ENCODE measurements around the gene MDM2. TPM values are rescaled to one million over a fixed set of nuclear protein-coding genes. Genes with fewer than 3 reads are reported as not detected.

Gene MDM2
- total RNA-seq, 1 experiment from 2014 or later = 159 TPM

DNA sequence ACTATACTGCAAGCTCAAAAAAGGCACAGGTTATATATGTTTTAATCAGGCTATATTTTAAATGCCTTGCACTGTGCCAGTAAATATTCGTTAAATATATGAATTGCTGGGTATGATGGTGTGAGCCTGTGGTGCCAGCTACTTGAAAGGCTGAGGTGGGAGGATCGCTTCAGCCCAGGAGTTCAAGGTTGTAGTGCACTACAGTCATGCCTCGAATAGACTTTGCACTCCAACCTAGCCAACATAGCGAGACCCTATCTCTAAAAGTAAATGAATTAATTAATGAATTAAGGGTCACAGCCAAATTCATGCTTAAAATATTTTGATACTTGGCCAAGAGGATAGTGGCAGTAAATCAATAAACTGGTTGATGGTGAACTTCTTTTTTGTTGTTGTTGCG lies 22.2 kb upstream of the MDM2 start:
- H2BK15ac ChIP-seq (ENCODE audit: low read depth, low read length) = no peak overlapping the region
- H2BK12ac ChIP-seq (ENCODE audit: insufficient read length, low read depth, low read length) = no peak overlapping the region
- H3K9me3 ChIP-seq (ENCODE audit: control insufficient read depth, low read depth, low read length) = no peaks in the 10 kb centered on the region
- peaks cover 4 to 9% of the 10 kb centered on the region in 2 experiments; a peak in 3 of 4 replicates for H3K4me1 Mint-ChIP-seq
- H3K4me2 ChIP-seq (ENCODE audit: insufficient read depth, insufficient read length, low read length) = no peak overlapping the region
- H4K5ac ChIP-seq (ENCODE audit: insufficient read length, low read depth, low read length) = no peak overlapping the region
- H3K4ac ChIP-seq (ENCODE audit: low read depth, low read length) = no peak overlapping the region
- no peaks in the 10 kb centered on the region for H3K4me1 ChIP-seq (ENCODE audit: insufficient read depth, low read length)
- no peak for DNase-seq
- no CpG with 5 or more reads among the region's 5 CpGs for WGBS (ENCODE audit: extremely low coverage, insufficient read length, low lambda C conversion rate)
- H4K8ac ChIP-seq (replicated peaks; ENCODE audit: insufficient read length, low read depth, low read length) = no peak overlapping the region
- no peaks in the 10 kb centered on the region for H4K20me1 ChIP-seq (ENCODE audit: control insufficient read depth, insufficient read depth, insufficient read length)
- no peak overlapping the region for H3K4me3 Mint-ChIP-seq
- H3K27ac ChIP-seq (ENCODE audit: insufficient read length, low read depth, low read length) = no peak overlapping the region
- no peak overlapping the region for H2BK20ac ChIP-seq (ENCODE audit: low read depth, low read length, poor library complexity, severe bottlenecking)
- H3K18ac ChIP-seq (ENCODE audit: insufficient read length, low read depth, low read length) = no peak overlapping the region
- no peaks in the 10 kb centered on the region; the same call in 1 of the 2 replicates for H3K27me3 Mint-ChIP-seq (ENCODE audit: low read depth)
- no peak overlapping the region for H2BK120ac ChIP-seq (ENCODE audit: low read depth, low read length, poor library complexity, severe bottlenecking)
- no peaks in the 10 kb centered on the region for H3K36me3 Mint-ChIP-seq (ENCODE audit: insufficient read depth in 1 of 3, low read depth in 3 of 3)
- no peak overlapping the region for H3K56ac ChIP-seq (ENCODE audit: insufficient read length, low read depth, low read length)
- no peaks in the 10 kb centered on the region for H3K79me2 ChIP-seq (ENCODE audit: insufficient read depth, low read length)
- H2AFZ ChIP-seq (ENCODE audit: low read length) = no peak overlapping the region
- no peak overlapping the region for H3T11ph ChIP-seq (ENCODE audit: low read length)
- H4K91ac ChIP-seq (ENCODE audit: insufficient read length, low read depth, low read length) = no peak overlapping the region
- H3K27me3 ChIP-seq (ENCODE audit: insufficient read depth, low read length) = no peaks in the 10 kb centered on the region
- TF ChIP-seq CTCF (conservative IDR thresholded peaks at IDR 0.05) = no peak
- no peak overlapping the region for H3K27ac Mint-ChIP-seq
- no peak overlapping the region for H2BK5ac ChIP-seq (ENCODE audit: insufficient read length, low read length)
- H3K9ac ChIP-seq (ENCODE audit: extremely low read depth, insufficient read length, low read length) = no peak overlapping the region
- H3K79me1 ChIP-seq (ENCODE audit: insufficient read depth, low read depth, low read length, poor library complexity, severe bottlenecking) = no peaks in the 10 kb centered on the region
- H3K14ac ChIP-seq (ENCODE audit: insufficient read depth, low read length) = no peak overlapping the region
- H2AK5ac ChIP-seq (ENCODE audit: insufficient read length, low read length) = no peak overlapping the region
- no peak overlapping the region for H3K23ac ChIP-seq (ENCODE audit: insufficient read length, low read depth, low read length)
- no peaks in the 10 kb centered on the region; a peak in 1 of 5 replicates for H3K9me3 Mint-ChIP-seq
- no peaks in the 10 kb centered on the region for H3K23me2 ChIP-seq (ENCODE audit: insufficient read length, low read depth, low read length, poor library complexity, severe bottlenecking)
